ENCODE measurements around the gene SMC5.

SMC5 gene

DNA sequence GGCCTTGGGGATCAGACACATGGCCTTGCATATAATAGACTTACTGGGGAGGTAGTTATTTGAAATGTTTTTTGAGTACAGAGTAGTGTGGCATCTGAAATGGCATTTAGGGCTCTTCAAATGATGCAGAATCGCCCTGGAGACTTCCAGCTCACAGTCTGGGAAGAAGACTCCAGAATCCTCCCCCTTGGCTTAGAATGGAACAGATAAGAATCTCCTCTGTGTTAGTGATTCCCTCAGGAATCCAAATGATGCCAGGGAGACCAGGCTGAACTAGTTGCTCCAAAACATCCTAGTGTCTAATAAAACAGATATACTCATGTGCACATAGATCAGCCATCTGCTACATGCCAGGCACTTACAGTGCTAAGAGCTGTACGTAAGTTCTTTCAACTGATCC, 38.6 kb upstream of the SMC5 start:
- Histone ChIP-seq H3K27me3 (ENCODE audit: insufficient read depth, poor library complexity, severe bottlenecking) (no peaks in the 10 kb centered on the region), H3K4me3 (replicated peaks; ENCODE audit: insufficient read depth, low read length) (no peak overlapping the region), H3K27ac (replicated peaks) (no peak overlapping the region)
- DNase-seq (ENCODE audit: low read depth in 1 of 2, low spot score in 1 of 2): no peak
- no peak for TF ChIP-seq SPI1 (IDR thresholded peaks at IDR 0.05; ENCODE audit: borderline replicate concordance, low read depth)
- no peak for TF ChIP-seq POLR2AphosphoS5 (IDR thresholded peaks at IDR 0.05; ENCODE audit: low read depth)
- no peak for TF ChIP-seq GABPA (IDR thresholded peaks at IDR 0.05; ENCODE audit: low read depth)
- TF ChIP-seq, protein P1, sequence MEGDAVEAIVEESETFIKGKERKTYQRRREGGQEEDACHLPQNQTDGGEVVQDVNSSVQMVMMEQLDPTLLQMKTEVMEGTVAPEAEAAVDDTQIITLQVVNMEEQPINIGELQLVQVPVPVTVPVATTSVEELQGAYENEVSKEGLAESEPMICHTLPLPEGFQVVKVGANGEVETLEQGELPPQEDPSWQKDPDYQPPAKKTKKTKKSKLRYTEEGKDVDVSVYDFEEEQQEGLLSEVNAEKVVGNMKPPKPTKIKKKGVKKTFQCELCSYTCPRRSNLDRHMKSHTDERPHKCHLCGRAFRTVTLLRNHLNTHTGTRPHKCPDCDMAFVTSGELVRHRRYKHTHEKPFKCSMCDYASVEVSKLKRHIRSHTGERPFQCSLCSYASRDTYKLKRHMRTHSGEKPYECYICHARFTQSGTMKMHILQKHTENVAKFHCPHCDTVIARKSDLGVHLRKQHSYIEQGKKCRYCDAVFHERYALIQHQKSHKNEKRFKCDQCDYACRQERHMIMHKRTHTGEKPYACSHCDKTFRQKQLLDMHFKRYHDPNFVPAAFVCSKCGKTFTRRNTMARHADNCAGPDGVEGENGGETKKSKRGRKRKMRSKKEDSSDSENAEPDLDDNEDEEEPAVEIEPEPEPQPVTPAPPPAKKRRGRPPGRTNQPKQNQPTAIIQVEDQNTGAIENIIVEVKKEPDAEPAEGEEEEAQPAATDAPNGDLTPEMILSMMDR (IDR thresholded peaks at IDR 0.05; ENCODE audit: insufficient read depth, low read length): no peak
- TF ChIP-seq, protein P2, sequence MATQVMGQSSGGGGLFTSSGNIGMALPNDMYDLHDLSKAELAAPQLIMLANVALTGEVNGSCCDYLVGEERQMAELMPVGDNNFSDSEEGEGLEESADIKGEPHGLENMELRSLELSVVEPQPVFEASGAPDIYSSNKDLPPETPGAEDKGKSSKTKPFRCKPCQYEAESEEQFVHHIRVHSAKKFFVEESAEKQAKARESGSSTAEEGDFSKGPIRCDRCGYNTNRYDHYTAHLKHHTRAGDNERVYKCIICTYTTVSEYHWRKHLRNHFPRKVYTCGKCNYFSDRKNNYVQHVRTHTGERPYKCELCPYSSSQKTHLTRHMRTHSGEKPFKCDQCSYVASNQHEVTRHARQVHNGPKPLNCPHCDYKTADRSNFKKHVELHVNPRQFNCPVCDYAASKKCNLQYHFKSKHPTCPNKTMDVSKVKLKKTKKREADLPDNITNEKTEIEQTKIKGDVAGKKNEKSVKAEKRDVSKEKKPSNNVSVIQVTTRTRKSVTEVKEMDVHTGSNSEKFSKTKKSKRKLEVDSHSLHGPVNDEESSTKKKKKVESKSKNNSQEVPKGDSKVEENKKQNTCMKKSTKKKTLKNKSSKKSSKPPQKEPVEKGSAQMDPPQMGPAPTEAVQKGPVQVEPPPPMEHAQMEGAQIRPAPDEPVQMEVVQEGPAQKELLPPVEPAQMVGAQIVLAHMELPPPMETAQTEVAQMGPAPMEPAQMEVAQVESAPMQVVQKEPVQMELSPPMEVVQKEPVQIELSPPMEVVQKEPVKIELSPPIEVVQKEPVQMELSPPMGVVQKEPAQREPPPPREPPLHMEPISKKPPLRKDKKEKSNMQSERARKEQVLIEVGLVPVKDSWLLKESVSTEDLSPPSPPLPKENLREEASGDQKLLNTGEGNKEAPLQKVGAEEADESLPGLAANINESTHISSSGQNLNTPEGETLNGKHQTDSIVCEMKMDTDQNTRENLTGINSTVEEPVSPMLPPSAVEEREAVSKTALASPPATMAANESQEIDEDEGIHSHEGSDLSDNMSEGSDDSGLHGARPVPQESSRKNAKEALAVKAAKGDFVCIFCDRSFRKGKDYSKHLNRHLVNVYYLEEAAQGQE (IDR thresholded peaks at IDR 0.05; ENCODE audit: insufficient replicate concordance, low read depth): no peak

DNA sequence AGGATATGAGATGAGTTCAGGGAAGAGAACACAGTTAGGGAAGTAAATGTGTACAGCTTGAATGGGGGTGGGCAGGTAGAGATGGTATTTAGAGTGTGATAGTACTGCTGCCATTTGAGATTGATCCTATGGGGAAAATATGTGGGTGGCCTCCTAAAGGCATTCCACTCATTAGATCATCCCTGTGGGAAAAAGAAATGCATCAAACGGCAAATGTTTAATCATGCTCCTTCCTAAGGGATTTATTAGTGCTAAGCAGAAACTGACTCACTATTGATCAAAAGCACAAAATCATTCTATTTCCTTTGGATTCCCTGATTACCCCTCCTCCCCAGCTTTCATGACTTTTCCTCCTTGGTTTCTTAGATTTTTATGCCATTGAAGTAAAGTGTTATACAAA, 36.4 kb upstream of the SMC5 start:
- Histone ChIP-seq H3K4me3 (replicated peaks; ENCODE audit: insufficient read depth, low read length) (no peak overlapping the region), H3K27ac (replicated peaks) (no peak overlapping the region), H3K27me3 (ENCODE audit: insufficient read depth, poor library complexity, severe bottlenecking) (peaks cover 2% of the 10 kb centered on the region)
- DNase-seq (ENCODE audit: low read depth in 1 of 2, low spot score in 1 of 2): no peak
- TF ChIP-seq GABPA (IDR thresholded peaks at IDR 0.05; ENCODE audit: low read depth) (no peak), POLR2AphosphoS5 (IDR thresholded peaks at IDR 0.05; ENCODE audit: low read depth) (no peak), SPI1 (IDR thresholded peaks at IDR 0.05; ENCODE audit: borderline replicate concordance, low read depth) (no peak)
- TF ChIP-seq, protein P2 (IDR thresholded peaks at IDR 0.05; ENCODE audit: insufficient replicate concordance, low read depth): no peak
- TF ChIP-seq, protein P1 (IDR thresholded peaks at IDR 0.05; ENCODE audit: insufficient read depth, low read length): no peak

DNA sequence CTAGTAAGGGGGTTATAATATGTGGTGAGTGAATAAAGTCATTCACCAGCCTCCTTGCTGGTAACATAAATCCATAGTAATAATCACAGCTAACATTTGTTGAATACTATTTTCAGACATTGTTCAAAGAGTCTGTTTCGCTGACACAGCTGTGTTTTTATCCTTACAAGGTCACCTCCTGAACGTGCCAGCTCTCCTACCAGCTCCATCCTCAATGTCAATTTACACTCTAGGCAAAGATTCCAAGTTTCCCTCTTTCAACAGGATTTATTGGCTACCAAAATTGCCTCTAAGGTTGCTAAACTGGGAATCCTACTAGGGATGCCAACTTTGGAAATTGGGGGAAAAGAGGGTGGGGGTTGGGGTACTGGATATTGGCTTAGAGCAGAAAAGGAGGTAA, 30.7 kb upstream of the SMC5 start:
- no peak overlapping the region for H3K4me3 ChIP-seq (replicated peaks; ENCODE audit: insufficient read depth, low read length)
- no peak for DNase-seq (ENCODE audit: low read depth in 1 of 2, low spot score in 1 of 2)
- no peak overlapping the region for H3K27ac ChIP-seq (replicated peaks)
- TF ChIP-seq POLR2AphosphoS5 (IDR thresholded peaks at IDR 0.05; ENCODE audit: low read depth): no peak
- no peak for TF ChIP-seq GABPA (IDR thresholded peaks at IDR 0.05; ENCODE audit: low read depth)
- no peak for TF ChIP-seq SPI1 (IDR thresholded peaks at IDR 0.05; ENCODE audit: borderline replicate concordance, low read depth)
- TF ChIP-seq, protein P1 (IDR thresholded peaks at IDR 0.05; ENCODE audit: insufficient read depth, low read length): no peak
- TF ChIP-seq, protein P2 (IDR thresholded peaks at IDR 0.05; ENCODE audit: insufficient replicate concordance, low read depth): no peak
- peaks cover 3% of the 10 kb centered on the region for H3K27me3 ChIP-seq (ENCODE audit: insufficient read depth, poor library complexity, severe bottlenecking)
